Glutamatergic neuron (in vitro differentiated cells): ENCODE data around the gene PPP1R27. TPM values are rescaled to one million over a fixed set of nuclear protein-coding genes. Genes with fewer than 3 reads are reported as not detected.

Experiments used
- DNase-seq: peaks from one replicate; pipeline ENCODE4 v3.0.0; 2022
- H3K27ac Mint-ChIP-seq: one replicate; pipeline ENCODE4 v1.8.0; 2020; ENCODE audit warnings: mild to moderate bottlenecking, mixed read lengths, inconsistent platforms; ENCODE audit not compliant: unreplicated experiment
- H3K27me3 Mint-ChIP-seq: one replicate; pipeline ENCODE4 v1.8.0; 2020; ENCODE audit warnings: mild to moderate bottlenecking, moderate library complexity, mixed read lengths, inconsistent platforms; ENCODE audit not compliant: unreplicated experiment
- H3K36me3 Mint-ChIP-seq: one replicate; pipeline ENCODE4 v1.8.0; 2020; ENCODE audit warnings: mild to moderate bottlenecking, mixed read lengths, inconsistent platforms; ENCODE audit not compliant: unreplicated experiment
- H3K4me1 Mint-ChIP-seq: one replicate; pipeline ENCODE4 v1.8.0; 2020; ENCODE audit warnings: mild to moderate bottlenecking, low read depth, mixed read lengths, inconsistent platforms; ENCODE audit not compliant: unreplicated experiment
- H3K4me3 Mint-ChIP-seq: one replicate; pipeline ENCODE4 v1.8.0; 2020; ENCODE audit warnings: mild to moderate bottlenecking, mixed read lengths, inconsistent platforms; ENCODE audit not compliant: unreplicated experiment
- H3K9me3 Mint-ChIP-seq: one replicate; pipeline ENCODE4 v1.8.0; 2020; ENCODE audit warnings: mild to moderate bottlenecking, moderate library complexity, mixed read lengths, inconsistent platforms; ENCODE audit not compliant: unreplicated experiment
- total RNA-seq: library from RNA; stranded (reverse); fragmentation: NEBNext Ultra II Directional; extraction: Animal tissue kit (Norgen Biotek cat#: 25700); gene quantifications from one replicate; pipeline ENCODE4 v1.2.1, GENCODE V29; 2021; ENCODE audit not compliant: unreplicated experiment
- TF ChIP-seq, protein P1 (sequence below): fragments of 200-600 bp; sonication (generic); IDR thresholded peaks from one replicate; pipeline ENCODE4 v1.5.0; 2021; ENCODE audit not compliant: partially characterized antibody, unreplicated experiment

Gene PPP1R27
- total RNA-seq, 1 donor from 2014 or later, result 0.81 TPM

DNA sequence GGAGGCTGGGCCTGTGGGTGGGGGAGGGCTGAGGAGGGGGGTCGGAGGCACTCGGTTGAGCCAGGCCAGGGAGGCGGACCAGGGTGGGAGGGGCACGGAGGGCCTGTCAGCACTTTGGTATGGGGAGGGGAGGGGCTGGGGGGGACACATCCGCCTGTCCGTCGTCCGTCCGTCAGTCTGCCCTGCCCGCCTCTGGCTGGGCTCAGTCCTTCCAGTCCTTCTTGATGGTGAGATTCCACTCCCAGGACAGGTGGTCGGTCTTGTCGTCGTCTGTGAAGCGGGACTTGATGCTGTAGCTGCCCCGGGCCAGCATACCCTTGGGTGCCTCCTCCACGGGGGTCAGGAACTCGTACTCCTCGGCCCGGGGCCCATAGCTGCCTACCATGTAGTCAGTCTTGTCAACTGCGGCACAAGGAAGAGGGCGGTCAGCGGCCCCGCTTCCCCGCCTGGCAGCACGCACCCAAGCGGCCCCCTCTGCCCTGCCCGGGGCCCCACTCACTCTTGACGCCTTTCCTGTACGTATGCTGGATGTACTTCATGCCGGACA lies 33.9 kb upstream of the PPP1R27 start:
- Mint-ChIP-seq H3K4me3 (no peak overlapping the region), H3K36me3 (no peaks in the 10 kb centered on the region), H3K27ac (no peak overlapping the region), H3K9me3 (peaks cover 12% of the 10 kb centered on the region), H3K27me3 (peaks cover 7% of the 10 kb centered on the region), H3K4me1 (peaks cover 3% of the 10 kb centered on the region)
- TF ChIP-seq, protein P1, sequence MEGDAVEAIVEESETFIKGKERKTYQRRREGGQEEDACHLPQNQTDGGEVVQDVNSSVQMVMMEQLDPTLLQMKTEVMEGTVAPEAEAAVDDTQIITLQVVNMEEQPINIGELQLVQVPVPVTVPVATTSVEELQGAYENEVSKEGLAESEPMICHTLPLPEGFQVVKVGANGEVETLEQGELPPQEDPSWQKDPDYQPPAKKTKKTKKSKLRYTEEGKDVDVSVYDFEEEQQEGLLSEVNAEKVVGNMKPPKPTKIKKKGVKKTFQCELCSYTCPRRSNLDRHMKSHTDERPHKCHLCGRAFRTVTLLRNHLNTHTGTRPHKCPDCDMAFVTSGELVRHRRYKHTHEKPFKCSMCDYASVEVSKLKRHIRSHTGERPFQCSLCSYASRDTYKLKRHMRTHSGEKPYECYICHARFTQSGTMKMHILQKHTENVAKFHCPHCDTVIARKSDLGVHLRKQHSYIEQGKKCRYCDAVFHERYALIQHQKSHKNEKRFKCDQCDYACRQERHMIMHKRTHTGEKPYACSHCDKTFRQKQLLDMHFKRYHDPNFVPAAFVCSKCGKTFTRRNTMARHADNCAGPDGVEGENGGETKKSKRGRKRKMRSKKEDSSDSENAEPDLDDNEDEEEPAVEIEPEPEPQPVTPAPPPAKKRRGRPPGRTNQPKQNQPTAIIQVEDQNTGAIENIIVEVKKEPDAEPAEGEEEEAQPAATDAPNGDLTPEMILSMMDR, result no peak
- no peak for DNase-seq

DNA sequence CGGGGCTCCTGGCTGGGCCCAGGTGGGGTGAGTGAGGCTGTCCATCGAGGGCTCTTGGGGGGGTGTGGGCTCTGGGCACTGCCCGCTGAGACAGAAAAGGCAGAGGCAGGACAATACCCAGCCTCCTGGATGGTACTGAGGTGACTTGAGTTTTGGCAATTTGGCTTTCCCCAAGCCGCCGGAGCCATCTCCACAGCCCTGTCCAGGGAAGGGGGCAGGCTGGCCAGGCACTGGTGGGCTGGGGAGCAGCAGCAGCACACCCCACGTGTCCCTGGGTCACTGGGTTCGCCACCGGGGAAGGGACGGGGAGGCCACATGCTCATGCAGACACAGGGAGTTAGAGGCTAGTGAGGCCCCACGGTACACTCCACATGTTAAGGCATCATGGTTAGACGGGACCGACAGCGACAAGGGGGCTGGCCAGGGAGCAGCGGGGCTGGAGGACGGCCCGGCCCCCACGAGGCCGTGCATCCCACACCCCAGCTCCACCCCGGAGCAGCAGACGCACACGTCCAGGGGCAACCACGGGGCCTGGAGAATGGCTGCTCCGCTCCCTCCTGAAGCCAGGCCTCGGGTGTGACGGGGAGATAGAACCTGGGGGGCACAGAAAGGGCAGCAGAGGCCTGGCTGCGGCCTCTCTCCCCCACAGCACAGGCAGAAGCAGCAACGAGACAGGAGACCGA lies 33.3 kb upstream of the PPP1R27 start:
- Mint-ChIP-seq H3K27me3 (peaks cover 7% of the 10 kb centered on the region), H3K4me3 (no peak overlapping the region), H3K36me3 (no peaks in the 10 kb centered on the region), H3K27ac (no peak overlapping the region), H3K9me3 (peaks cover 14% of the 10 kb centered on the region), H3K4me1 (peaks cover 3% of the 10 kb centered on the region)
- DNase-seq, result no peak
- TF ChIP-seq, protein P1, result no peak

DNA sequence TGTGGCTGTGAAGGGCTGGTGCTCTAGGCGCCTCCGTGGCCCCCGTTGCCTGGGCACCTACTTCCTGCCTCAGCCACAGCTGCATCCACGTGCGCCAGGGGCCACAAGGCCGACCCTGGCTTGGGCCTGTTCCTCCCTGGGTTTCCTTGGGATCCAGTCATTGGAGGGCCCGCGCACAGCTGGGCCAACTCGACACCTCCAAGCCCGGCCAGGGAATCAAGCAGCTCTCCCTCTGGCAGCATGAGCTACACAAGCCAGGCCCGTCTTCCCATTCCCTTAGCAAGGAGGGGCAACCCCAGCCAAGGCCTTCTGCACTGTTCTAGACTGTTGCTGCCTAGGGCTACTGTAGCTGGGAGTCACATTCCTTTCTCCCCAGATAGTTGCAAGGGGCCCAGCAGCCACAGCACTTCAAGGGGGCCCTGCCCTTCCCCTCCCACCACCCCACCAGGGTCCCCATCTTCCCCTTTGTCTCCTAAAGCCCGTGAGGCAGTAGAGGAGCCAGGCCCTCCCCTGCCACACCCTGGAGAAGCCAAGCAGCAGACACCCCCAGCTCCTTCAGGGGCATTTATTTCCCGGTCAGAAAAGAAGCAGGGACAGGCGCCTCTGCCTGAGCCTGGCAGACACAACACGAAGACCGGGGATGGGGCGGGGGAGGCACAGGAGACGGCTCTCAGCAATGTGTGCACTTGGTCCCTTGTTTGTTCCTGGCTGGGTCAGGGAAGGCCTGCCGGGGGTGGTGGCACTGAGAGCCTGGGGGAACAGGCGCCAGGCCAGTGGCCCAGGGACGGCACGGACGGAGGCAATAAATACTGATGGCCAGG lies 32.5 kb upstream of the PPP1R27 start:
- TF ChIP-seq, protein P1, result no peak
- Mint-ChIP-seq H3K4me1 (peaks cover 7% of the 10 kb centered on the region), H3K4me3 (no peak overlapping the region), H3K27ac (peak overlapping the region; percentile 59), H3K9me3 (peaks cover 17% of the 10 kb centered on the region), H3K36me3 (no peaks in the 10 kb centered on the region), H3K27me3 (peaks cover 8% of the 10 kb centered on the region)
- DNase-seq, result no peak

DNA sequence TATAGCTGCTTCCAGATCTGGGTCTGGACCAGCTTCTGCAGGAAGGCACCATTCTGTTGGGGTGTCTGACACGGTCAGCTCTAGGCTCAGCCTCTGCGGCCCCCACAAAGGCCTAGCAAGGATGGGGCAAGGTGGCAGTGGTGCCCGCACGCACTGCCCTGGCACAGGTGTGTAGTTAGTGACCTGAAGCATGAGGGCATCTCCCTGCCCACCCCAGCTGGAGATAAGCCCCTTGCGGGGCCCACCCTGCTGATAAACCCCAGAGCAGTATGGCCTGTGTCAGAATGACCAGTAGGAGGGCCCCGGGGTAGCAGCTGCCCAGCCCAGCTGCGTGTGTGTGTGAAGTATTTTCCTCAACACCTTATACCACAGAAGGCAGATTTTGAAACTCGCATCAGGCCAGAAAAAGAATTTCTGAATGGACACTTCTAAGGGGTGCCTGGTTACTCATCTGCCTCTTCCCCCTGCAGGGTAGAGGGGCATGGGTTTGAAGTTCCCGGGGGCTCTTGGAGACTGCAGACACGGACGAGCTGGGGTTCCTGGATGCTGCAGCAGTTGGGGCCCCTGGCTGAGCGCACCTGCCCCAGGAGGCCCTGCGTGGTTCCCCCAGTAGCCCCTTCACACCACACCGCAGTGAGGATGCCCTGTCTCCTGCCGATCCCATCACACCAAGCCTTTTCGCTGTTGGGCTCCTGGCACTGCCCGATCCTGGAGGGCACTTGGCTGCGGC lies 31.8 kb upstream of the PPP1R27 start:
- Mint-ChIP-seq H3K4me3 (no peak overlapping the region), H3K27me3 (peaks cover 10% of the 10 kb centered on the region), H3K27ac (peak overlapping the region; percentile 59), H3K9me3 (peaks cover 14% of the 10 kb centered on the region), H3K36me3 (no peaks in the 10 kb centered on the region), H3K4me1 (peaks cover 7% of the 10 kb centered on the region)
- TF ChIP-seq, protein P1, result no peak
- DNase-seq, result no peak
